ENCODE data around the gene ALOX15.
"Not testable (repeated sequence)": the region's sequence is repeated elsewhere in the genome, so short reads cannot be mapped to it uniquely, and the experiment has no call there.

The ALOX15 gene

GRCh38 chr17:4655933-4656332 lies 14.5 kb upstream of the ALOX15 start:
- DNase-seq (ENCODE audit: low spot score): not testable (repeated sequence)

DNA sequence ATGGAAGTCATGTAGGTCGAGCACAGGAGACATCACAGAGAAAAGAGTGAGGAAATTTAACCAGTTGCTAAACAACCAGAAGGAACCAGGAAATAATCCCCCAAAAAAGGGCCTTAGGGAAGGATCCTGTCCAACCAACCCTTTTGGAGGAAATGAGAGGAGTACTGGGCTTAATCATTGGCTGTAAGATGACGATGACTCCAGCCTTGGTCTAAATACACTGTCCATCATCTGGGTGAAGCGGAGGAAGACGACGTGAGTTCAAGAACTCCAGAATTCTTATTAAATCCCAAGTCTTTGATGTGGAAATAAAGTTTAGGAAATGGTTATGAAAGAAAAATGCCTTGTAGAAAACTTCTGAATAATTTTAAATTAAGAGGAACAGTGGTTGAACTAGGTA lies 11.5 kb upstream of the ALOX15 start:
- DNase-seq (ENCODE audit: low spot score): no peak

DNA sequence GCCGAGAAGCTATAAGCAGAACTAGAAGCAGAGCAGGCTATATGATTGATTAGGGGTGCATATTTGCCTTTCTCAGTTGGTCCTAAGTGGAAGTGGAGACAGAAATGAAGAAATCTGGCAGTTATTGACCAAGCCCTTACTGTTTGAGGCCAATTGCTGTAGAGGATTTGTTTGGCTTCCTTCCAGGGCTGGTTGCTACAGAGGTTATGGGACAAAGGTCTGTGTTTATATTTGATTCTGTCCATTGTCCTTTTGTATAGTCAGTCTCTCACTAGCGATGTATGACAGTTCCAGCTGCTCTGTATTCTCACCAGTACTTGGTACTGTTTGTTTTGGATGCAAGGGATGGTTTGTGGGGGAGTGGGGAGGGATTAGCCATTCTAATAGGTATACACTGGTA lies 7.3 kb upstream of the ALOX15 start:
- no peak for DNase-seq (ENCODE audit: low spot score)

- no peak for DNase-seq (ENCODE audit: low spot score)
Measured at GRCh38 chr17:4645642-4646041, 4.2 kb upstream of the ALOX15 start.

DNA sequence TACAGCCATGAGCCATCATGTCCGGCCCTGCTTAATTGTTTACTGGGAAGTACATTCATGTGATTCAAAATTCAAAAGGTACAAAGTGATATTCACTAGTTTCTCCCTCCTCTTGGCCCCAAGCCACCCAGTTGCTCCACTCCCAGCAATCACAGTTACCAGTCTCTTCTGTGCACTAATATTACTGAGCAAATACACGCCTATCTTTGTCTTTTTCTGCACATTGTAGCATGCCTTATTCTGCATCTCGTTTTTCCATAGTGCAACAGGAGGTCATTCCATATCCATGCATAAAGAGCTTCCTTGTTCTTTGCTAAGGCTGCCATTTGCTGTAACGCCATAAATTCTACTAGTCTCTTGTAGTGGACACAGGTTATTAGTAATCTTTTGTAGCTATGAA lies 2.2 kb upstream of the ALOX15 start:
- DNase-seq (ENCODE audit: low spot score): no peak

DNA sequence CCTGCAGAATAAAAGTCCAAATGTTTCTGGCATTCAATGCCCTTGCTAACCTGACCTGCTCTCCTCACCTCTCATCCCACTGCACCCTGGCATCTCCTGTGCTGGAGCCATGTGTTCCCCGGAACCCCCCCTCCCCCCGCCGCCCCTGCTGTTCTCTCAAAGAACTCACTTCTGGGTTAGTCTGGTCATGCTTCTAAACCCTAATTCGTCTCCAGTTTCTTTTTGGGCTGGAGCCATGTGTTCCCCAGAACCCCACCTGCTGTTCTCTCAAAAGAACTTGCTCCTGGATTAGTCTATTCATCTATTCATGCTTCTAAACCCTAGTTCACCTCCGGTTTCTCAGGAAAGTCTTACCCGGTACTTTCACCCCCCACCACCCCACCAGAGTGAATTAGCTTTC lies 808 bp upstream of the ALOX15 start:
- no peak for DNase-seq (ENCODE audit: low spot score)

GRCh38 chr17:4640569-4641188 lies 799 bp downstream of the ALOX15 start:
- DNase-seq (ENCODE audit: low spot score): not testable (repeated sequence)

DNA sequence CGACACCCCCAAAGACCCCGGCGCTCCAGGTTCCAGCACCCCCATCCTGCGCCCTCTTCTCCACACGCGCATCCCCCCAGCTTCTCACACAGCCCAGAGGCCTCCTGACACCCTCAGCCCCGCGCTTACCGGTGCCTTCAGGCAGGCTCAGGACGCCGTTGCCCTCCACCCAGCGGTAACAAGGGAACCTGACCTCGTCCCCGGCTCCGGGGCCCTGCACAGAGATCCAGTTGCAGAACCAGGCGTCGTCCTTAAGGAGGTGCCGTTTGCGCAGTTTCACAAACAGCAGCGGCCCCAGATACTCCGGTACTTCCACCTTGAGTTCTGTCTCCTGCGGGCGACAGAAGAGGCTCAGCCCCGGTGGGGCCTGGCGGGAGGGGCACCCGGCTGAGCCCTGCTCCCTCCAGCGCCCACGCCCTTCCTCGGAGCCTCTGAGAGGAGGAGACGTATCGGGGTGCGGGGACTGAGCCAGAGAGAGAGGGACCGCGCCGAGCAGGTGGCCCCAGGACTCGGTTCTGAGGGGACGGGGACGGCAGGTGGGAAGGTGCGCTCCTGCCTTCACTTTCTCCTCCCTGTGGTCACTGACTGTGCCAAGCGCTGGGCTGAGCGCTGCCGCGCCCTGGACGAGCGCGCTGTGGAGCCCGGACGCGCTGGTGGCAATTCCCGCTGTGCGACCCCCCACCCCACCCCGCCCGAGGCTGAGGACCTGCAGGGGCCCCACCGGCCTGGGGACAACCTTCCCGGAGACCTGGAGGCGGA lies 2.0 kb downstream of the ALOX15 start:
- peak; percentile 55 for DNase-seq (ENCODE audit: low spot score)

- DNase-seq (ENCODE audit: low spot score): not testable (repeated sequence)
Measured at GRCh38 chr17:4638766-4639165, 2.7 kb downstream of the ALOX15 start.

DNA sequence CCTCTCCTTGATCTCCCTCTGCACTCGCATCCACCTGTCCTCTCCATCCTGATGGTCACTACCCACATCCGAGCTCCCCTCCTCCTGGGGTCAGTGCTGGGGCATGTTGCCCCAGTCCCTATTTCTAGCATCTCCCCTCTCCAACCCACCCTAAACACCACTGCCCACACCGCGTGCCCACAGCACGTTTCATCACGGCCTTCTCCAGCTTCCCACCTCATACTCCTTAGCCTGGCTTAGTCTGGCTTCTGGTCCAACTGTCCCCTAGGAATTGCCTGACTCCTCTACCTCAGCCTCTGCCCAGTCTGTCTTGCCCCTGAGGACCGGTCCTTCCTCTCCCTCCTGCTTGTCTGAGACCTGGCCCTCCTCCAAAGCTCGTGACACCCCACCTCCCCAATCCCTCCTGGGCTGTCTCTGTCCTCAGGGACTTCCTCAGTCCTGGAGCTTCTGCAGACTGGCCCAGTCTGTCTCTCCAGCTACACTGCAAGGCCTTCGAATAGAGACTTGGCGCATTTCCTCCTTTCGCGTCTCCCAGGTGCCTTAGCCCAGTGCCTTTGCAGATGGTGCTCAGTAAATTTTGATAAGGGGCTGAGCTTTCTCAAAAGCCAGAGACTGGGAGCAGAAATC lies 4.9 kb downstream of the ALOX15 start:
- DNase-seq (ENCODE audit: low spot score): no peak

- no peak for DNase-seq (ENCODE audit: low spot score)
Measured at GRCh38 chr17:4635823-4636375, 5.6 kb downstream of the ALOX15 start.

GRCh38 chr17:4634976-4635375 lies 6.5 kb downstream of the ALOX15 start:
- DNase-seq (ENCODE audit: low spot score): no peak

DNA sequence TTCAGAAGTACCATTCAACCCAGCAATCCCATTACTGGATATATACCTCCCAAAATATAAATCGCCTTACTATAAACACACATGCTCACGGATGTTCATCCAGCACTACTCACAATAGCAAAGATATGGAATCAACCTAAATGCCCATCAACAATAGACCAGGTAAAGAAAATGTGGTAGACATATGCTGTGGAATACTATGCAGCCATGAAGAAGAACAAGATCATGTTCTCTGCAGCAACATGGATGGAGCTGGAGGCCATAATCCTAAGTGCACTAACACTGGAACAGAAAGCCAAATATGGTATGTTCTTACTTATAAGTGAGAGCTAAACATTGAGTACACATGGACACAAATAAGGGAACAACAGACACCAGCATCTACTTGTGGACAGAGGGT lies 7.8 kb downstream of the ALOX15 start:
- no peak for DNase-seq (ENCODE audit: low spot score)

DNA sequence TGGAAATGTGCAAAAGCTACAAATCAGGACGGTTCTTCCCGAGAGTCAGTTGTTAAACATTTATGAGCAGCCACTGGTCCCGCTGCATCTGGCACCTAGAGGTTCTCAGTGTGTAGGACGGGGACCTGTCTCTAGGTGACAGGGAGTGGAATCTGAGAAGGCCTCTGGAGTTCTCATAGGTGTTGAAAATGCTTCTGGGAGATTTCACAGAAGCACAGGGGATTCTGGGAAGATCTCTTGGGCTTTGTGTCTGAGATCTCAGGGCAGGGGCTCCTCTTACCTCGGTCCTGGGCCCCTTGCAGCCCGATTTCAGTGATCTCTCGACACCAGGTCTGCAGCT lies 8.9 kb downstream of the ALOX15 start:
- no peak for DNase-seq (ENCODE audit: low spot score)

DNA sequence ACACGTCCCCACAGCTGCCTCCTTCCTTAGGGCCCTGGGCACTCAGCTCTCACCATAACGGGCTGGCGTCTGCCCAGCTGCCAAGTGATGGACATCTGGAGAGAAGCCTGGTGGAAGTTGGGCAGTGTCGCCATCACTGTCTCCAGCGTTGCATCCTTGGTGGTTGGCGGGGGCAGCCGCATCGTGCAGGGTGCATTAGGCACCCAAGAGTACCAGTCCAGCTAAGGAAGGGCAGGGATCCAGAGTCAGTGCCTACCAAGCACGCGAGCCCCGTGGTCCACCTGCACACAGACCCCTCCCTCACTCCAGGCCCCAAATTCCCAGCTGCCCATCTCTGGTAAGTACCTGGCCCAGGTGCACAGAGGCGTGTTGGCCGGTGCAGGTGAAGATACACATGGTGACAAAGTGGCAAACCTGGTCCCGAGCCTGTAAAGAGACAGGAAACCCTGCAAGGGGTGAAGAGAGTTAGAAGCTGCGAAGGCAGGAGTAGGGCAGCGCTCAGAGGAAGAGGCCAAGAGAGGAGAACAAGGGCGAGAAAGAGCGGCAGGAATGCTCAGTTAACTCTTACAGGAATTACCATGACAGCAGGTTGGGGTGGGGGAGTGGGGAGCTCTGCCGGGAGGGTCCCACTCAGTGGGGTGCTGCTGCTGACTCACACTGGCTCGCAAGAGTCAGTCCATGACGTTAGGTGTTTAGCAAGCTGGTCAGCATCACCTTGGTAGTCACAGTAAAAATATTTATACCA lies 9.5 kb downstream of the ALOX15 start:
- DNase-seq (ENCODE audit: low spot score): no peak

- DNase-seq (ENCODE audit: low spot score): no peak
Measured at GRCh38 chr17:4631431-4631830, 10.0 kb downstream of the ALOX15 start.

- no peak for DNase-seq (ENCODE audit: low spot score)
Measured at GRCh38 chr17:4626734-4627256, 14.7 kb downstream of the ALOX15 start.

DNA sequence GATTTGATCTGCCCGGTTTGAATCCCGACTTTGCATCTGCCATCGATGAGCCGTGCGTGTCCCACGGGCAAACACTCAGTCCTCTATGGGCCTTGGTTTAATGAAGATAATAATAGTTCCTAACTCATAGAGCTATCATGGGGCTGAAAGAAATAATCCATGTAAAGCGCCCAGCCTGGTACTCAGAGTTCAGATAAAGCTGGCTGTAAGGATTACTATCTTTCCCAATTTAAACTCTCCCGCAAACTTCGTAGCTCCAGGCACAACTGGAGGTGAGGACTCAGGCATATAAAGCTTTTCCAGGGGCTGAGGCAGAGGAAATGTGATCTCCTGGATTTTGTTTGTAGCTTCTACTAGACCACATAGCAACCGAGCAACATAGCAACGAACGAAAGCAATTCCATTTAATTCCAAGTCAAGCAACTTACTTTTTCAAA lies 16.3 kb downstream of the ALOX15 start:
- no peak for DNase-seq (ENCODE audit: low spot score)

- not testable (repeated sequence) for DNase-seq (ENCODE audit: low spot score)
Measured at GRCh38 chr17:4624451-4624911, 17.0 kb downstream of the ALOX15 start.

- DNase-seq (ENCODE audit: low spot score): no peak
Measured at GRCh38 chr17:4623249-4623648, 18.2 kb downstream of the ALOX15 start.

GRCh38 chr17:4622375-4622774 lies 19.1 kb downstream of the ALOX15 start:
- no peak for DNase-seq (ENCODE audit: low spot score)

DNA sequence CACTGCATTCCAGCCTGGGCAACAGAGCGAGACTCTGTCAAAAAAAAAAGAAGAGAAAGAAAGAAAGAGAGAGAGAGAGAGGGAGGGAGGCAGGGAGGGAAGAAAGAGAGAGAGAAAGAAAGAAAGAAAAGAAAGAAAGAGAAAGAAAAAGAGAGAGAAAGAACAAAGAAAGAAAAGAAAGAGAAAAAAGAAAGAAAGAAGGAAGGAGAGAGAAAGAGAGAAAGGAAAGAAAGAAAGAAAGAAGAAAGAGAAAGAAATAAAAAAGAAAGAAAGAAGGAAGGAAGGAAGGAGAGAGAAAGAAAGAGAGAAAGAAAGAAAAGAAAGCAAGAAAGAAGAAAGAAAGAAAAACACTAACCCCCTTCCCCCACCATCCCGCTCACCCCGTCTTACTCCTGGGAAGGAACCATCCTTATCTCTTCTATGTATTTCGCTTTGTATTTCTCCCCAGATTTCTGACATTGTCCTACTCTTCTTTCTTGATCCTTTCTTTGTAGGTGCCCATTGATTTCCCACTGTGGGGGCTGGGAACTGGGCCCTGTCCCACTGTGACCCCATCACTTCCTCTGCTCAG lies 20.9 kb downstream of the ALOX15 start:
- no peak for DNase-seq (ENCODE audit: low spot score)
